Prostate gland (tissue), 2 donors: Measurements from ENCODE around the gene MGRN1.

Experiments
- CTCF ChIP-seq, 4 experiments: fragments of 200-600 bp in 2 of 4; fragments of 450-650 bp in 2 of 4; sonication (generic) in 2 of 4; IDR thresholded peaks; 1 replicate in 3 of 4; 2 replicates in 1 of 4; pipeline ENCODE4 v1.5.1; 2016 to 2019; ENCODE audit warnings: antibody characterized with exemption in 4 of 4, mild to moderate bottlenecking in 2 of 4, moderate library complexity in 2 of 4
- POLR2A ChIP-seq: fragments of 450-650 bp; IDR thresholded peaks from one replicate; pipeline ENCODE4 v1.6.1; 2016; ENCODE audit warnings: antibody characterized with exemption, mild to moderate bottlenecking

DNA sequence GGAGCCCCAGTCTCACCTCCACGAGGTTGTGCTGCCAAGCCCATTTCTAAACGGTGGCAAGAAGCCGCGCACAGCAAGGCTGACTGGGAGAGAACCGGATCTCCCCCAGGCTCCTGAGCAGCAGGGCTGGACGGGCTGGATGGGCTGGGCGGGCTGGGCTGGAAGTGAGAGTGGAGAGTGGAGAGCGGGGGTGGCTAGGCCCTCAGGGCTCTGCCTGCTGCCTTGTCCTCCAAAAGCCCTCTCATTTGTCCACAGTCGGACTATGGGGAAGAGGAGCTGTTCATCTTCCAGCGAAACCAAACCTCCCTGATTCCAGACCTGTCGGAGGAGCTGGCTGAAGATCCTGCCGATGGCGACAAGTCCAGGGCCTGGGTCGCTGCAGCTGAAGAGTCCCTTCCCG lies 112.9 kb downstream of the MGRN1 start:
- TF ChIP-seq POLR2A (no peak), CTCF (IDR thresholded peaks at IDR 0.05) (no peak)
